ENCODE measurements around the gene PBXIP1.

The PBXIP1 gene

DNA sequence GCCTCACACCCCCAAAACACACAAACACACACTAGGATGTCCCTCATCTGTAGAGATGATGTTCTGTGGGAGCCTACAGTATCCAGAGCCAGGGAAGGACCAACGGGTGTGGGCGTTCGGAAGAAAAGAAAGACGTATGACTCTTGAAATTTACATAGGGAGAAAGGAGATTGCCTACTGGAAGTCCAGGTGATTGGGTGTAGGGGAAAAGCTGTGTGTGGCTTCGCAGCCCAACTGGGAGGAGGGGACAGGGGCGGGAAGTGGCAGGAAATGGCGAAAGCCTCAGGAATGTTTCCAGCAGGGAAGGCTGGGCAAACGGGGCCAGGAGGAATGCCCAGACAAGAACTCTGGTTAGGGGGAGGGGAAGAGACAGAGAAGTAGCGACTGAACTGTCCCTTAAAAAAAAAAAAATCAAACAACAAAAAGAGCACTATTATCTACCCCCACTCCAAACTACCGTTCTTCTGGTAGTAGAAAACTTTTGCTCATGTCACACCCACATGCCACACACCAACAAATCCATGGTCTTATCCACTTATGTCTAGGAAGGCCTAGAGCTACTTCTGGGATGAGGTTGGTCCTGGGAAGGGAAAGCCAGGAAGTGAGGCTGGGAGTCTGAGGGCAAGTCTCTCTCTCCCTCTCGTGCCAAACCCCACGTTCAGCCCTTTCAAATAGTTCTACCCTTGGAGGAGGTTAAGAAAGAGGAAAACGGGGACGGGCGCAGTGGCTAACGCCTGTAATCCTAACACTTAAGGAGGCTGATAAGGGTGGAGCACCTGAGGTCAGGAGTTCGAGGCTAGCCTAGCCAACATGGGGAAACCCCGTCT is 16.8 kb upstream of the PBXIP1 start:
- peak; percentile 98 for DNase-seq (ENCODE audit: low read depth, low spot score)

DNA sequence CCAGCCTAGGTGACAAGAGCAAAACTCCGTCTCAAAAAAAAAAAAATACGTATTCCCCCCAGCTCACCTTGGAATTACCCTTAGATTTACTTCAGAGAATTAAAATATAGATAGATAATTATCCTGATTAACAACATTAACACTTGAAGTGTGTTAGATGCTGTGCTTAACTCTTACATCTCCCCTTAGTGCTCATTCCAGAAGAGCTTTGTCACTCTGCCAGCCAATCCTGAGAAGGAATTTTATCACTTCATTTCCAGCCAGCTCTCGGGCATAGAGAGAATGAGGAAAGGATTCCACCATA is 16.3 kb upstream of the PBXIP1 start:
- no peak for DNase-seq (ENCODE audit: low read depth, low spot score)

DNA sequence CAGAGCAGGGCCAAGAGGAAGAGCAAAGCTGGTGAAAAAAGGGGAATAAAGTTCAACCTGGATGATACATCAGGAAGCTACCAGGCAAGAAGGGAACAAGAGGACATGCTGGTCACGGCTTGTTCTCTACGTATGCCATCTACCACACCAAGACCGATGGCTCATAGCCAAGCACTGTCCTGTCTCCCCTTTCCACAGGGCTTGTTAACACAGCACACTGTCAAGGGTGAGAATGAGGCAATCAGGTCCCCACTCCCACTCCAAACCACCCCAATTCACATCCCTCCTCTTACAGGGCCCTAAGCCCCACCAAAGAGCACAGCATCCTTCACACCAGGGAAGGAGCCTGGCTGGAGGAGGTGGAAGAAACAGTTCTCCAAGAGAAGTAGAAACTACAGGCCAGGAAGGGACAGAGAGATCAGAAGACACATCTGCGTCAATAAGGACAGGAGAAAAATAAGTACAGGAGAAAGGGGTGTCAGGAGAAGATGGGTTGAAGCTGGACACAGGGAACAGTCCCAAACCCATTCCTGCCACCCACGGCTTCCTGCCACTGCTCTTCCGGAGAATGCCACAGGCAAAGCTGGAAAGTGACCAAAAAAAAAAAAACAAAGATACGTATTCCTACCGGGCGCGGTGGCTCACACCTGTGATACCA is 15.6 kb upstream of the PBXIP1 start:
- DNase-seq (ENCODE audit: low read depth, low spot score), result no peak

DNA sequence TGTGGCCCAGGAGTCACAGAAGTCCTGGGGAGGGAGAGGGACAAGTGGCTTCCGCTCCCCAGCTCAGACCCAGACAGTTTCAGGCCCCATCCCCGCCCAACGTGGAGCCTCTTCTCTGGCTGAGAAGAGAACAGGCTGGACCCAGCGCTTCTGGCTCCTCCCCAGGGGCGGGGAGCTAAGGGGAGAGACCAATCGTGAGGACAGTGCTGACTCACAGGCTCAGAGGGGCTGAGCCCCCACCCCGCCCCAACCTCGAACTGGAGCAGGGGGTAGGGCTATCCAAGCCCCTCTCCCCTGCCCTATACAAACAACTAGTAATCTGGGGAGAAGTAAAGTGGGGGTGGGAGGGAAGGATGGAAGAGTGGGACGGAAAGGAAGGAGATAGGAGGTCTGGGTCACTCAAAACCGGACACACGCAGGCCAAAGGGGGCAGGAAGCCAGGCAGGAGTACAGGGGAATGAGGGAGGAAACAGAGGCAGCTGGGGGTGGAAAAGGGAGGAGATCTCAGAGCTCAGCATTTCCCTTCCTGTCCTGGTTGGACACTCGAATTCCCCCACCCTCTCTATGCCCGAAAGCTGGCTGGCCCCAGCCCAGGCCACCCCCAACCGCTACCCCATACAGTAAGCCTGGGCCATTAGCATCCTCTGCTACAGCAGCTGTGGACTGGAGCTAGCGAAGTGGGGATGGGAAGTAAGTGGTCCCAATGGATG is 14.9 kb upstream of the PBXIP1 start, which contains the start of gene SHC1:
TSS of gene SHC1 (minus strand) at position 117 of the 710 bp plus-strand sequence. CDS start 221 bp downstream, outside the sequence.
- no peak for DNase-seq (ENCODE audit: low read depth, low spot score)

DNA sequence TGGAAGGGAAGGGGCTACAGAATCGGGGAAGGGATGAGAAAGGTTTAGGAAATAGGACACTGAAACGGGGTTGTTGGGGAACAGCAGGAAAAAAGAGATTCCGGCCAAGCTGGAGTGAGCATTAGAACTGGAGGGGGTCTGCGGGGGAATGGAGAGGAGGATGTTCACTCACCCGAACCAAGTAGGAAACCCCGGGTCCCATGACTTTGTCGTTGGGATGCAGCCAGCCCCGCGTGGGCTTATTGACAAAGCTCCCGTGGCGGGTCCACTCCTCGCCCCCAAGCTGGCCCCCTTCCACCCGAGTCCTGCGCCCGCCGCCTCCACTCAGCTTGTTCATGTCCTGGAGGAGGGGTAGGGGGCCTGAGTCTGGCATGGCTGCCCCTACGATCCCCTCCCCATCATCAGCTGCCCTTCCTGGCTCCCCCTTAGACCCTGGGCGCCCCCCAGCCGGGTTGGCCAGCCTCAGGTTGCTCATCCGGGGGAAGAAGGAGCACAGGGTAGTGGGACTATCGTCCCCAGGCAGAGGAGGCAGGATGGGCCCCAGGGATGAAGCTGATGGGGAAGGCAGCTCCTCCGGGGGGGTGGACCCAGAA is 14.1 kb upstream of the PBXIP1 start:
- no peak for DNase-seq (ENCODE audit: low read depth, low spot score)

DNA sequence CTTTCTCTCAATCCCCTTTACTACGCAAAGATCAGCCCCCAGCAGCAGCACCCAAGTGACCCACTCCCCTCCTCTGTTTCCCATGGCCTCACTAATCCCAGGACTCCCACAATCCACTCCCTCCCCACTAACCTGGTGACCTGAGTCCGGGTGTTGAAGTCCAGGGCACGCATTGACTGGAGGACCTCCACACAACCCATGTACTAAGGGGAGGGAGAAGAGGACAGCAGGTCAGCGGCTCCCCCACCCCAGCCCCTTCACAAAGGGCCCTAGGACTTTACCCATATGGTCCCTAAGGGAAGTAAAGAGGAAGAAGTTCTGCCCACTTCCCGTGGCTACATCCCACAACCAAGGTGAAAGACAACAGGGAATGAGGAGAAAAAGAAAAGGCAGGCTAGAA is 13.3 kb upstream of the PBXIP1 start:
- DNase-seq (ENCODE audit: low read depth, low spot score), result no peak

DNA sequence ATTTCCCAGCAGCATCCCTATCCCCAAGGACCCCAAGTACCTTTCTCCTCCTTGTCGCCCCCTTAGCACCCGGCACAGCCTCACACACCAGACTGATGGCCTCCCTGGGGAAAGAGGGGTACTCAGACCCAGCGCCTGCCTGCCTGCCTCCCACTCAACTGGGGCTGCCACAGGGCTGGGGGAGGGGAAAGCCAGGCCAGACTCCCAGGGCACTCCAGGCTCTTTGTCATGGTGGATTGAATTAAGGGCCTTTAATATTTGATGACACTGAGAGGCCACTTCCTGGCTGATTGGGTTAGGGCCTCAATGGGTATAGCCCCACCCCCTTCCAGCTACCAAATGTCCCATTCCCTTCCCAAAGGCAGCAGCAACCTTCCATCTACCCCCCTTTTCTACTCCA is 12.8 kb upstream of the PBXIP1 start:
- DNase-seq (ENCODE audit: low read depth, low spot score), result no peak

DNA sequence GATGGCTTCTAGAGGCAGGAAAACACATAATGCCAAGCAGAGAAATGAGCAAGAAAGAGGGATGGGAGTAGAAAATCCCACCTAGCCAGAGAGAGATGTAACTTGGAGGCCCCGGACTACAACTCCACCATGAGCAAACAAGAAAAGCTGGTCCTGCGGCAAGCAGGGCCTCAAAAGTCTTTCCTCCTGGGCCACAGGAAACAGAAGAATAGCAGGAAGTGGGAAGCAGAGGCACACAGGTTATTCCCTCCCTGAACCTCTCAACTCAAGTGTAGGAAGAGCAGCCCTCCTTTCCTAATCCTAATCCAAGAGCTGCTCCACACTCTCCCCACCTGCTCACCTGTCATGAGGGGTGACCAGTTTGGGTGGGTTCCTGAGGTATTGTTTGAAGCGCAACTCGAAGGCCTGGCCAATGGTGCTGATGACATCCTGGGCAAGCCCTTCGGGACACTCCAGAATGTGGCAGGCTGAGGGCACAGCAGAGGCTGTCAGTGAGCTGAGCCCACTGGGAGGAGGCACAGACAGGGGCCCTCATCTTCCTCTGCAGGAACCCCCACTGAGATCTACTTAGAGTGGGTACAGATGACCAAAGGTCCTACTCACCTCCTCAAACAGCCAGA is 11.5 kb upstream of the PBXIP1 start:
- DNase-seq (ENCODE audit: low read depth, low spot score), result no peak

DNA sequence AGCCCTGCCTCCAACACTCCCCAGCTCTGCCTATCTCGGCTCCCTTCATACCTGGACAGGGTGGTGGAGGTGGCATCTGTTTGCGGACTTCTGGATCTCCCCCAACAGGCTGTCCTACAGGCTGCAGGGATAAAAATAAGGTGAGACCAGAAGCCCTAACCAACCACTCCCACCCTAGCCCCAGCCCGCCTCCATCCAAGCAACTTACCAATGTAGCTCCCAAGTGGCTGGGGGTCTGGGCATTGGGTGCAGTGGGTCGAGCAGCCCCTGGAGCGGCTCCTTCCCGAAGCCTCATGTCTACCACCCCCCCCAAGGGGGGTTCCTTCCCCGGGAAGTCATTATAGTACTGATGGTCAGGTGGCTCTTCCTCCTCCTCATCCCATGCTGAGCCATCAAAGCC is 10.2 kb upstream of the PBXIP1 start:
- DNase-seq (ENCODE audit: low read depth, low spot score), result no peak

DNA sequence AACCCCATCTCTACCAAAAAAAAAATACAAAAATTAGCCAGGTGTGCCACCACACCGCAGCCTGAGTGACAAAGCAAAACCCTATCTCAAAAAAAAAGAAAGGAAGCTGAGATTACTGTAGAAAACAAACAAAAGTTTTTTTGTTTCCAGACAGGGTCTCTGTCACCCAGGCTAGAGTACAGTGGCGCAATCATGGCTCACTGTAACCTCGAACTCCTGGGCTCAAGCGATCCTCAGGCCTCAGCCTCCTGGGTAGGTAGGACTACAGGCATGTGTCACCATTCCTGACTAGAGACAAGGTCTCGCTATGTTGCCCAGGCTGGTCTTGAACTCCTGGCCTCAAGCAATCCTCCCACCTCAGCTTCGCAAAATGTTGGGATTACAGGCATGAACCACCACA is 8.5 kb upstream of the PBXIP1 start:
- DNase-seq (ENCODE audit: low read depth, low spot score), result no peak

DNA sequence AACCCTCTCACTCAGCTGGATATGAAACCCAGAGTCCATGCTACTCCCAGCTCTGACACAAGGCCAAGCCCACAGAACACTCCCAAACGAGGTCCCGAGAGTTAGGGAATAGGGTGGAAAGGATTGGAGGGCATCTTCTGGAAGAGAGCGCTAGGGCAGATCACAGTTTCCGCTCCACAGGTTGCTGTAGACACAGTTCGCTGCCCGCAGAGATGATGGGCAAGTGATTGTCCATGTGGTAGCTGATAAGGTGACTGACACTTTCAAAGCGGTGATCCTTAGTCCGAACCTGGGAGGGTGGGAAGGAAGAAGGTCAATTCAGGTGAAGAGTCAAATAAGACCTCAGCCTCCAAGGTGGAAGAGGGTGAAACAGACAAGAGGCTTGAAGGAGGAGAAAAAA is 7.7 kb upstream of the PBXIP1 start:
- DNase-seq (ENCODE audit: low read depth, low spot score), result no peak

DNA sequence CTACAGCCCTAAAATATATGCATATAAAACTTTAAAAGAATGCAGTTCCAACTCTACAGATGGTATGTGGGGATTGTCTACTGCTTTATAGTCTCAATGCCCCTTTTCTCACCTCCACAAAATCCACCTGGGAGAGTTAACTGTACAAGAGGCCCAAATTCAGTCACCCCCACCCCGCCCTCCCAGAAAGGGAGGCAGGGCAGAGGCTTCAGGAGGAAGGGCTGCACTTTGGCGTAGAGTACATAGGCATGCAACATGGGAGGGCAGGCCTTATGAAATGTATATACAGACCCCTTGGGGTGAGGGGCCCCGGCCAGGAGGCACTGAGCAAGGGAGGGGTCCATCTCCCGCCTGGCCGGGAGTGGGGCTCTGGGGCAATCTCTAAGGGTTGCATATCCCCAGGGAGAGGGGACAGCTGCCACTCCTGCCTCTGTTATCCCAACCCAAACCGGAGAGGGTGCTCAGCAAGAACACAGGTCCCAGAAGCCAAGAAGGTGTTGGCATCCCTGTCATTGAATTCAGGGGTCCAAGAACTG is 7.0 kb upstream of the PBXIP1 start:
- no peak for DNase-seq (ENCODE audit: low read depth, low spot score)

DNA sequence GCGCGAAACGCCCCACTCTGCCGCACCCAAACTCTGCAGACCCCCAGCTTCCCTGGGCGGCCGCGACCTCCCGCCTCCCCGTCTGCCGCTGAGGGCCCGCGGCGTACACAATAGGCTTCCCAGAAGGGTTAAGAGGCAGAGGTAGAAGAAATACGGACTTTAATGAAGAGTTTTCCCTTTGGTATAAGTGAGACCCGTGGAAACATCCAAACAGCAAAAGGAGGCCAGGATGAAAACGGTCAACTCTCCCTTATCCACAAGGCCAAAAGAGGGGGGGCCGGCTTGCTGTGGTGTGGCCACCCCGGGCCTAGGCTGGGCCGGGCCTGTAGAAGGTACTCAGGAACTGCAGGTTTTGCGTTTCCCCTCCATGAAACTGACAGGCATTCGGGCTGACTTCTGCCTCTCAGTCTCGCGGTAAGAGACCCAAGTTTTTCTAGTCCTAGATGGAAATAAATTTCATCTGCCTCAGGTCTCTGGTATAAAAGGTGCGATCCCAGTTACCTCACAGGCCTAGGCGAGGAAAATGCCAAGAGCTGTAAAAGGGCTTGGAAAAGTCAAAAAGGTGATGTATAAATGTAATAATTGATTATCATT is 6.4 kb upstream of the PBXIP1 start:
- no peak for DNase-seq (ENCODE audit: low read depth, low spot score)

DNA sequence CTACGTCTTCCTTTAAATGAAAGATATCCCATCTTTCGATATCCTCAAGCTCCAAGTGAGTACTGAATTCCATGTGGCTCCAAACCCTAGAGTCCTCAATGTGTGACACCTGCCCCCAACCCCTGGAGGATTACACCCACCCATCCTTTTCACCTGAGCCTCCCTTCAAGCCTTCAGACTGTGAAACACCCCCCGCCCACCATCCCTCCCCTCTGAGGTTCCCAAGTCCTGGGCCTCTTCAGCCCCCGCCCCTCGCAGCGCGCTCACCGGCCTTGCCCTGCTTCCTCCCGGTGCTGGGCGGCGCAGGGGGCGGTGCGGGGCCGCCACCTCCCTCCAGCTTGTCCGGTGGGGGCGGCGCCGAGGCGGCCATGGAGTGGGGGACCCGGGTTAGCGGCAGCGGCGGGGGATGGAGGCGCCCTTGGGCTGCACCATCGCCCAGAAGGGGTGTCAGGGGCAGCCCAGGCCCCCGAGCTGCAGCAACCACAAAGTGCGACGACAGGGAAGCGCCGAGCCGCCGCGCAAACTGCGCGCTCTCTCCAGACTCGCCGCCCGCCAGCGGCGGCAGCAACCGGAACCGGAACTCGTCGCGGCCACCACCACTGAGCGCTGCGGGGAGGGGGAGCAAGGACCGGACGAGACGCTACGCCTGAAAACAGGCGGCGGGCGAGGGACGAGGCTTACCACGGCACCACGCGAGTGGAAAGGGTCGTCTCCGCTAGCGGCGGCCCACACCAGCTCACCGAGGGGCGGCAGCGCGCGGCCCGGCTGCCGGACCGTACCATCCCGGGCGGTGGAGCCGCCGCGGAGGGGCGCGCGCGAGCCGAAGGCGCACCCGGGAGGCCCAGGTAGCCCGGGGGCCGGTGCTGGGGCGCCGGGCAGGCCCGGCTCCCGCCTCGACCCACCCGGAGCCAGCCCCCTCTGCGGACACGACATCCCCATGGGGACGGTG is 5.6 kb upstream of the PBXIP1 start, which contains the start of gene PYGO2:
TSS of gene PYGO2 (minus strand) at position 576 of the 949 bp plus-strand sequence. CDS start at position 370, 206 bp downstream.
- DNase-seq (ENCODE audit: low read depth, low spot score), result no peak

DNA sequence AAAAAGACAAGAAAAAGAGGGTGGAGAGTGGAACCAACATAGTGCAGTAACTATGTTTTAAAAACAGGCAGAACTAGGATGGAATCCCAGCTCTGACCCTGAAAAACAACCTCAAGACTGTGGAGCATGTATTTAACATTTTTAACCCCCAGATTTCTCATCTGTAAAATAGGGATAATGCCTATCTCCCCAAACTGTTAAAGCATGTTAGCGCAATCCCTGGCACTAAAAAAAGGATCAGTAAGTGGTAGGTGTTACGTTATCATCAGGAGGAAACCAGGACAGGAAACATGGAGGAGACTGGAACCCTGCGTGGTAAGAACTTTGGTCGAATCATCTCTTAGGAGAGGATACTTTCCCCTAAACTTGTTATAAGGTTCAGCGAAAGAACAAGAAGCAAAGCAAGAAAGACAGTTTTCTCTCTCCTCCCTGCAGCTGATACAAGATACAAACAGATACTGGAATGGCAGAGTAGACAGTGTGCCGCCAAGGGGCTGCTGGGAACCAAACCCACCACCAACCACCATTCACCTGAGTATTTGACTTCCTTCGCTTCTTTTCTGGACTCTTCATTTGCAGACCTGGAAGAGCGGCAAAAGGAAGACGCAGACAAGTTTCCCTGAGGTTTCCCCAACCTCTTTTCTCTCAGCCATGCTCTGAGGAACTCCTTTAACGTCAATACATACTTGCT is 4.7 kb upstream of the PBXIP1 start:
- DNase-seq (ENCODE audit: low read depth, low spot score), result no peak

DNA sequence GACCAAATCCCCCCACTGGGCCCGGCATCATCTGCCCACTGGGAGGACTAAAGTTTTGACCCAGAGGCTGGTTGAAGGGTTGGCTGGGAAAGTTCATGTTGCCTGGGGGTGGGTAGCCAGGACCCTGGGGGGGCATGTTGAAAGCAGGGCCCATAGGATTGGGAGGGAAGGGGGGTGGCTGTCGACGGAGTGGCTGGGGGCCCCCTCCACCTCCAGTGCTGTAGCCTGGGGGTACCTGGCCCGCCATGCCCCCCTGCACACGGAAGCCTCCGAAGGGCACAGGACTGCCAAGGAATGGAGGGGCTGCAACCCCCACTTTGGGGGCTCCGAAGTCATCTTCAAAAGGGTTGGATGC is 3.5 kb upstream of the PBXIP1 start:
- DNase-seq (ENCODE audit: low read depth, low spot score), result no peak

DNA sequence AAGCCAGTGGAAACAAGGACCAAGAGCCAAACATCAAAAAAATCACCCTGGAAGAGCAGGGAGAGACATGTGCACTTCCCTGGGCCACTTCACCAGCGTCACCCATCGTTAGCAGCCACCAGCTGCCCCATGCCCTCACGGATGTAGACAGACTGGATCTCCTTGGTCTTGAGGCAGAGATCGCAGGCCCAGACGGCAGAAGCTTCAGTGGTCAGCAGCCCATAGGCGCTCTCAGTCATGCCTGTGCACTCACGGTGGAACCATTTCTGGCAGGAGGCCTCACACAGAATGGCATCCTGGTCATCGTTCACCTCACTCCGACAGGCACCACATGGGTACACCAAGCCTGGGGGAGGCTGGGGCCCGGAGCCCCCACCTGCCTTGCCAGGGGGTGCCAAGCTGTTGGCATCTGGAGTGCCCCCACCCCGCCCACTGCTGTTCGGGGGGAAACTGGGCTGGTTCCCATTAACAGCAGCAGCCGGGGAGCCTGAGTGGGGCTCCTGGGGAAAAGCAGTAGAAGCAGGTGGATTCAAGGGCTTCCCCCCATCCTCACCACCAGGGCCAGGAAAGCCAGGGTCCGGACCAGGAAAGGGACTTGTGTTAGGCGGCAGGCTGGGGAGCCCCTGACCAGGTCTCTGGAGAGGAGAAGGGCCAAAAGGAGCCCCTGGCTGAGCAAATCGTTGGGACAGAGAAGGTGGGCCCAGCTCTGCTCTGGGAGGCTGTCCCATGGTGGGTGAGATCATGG is 3.0 kb upstream of the PBXIP1 start:
- DNase-seq (ENCODE audit: low read depth, low spot score), result no peak

DNA sequence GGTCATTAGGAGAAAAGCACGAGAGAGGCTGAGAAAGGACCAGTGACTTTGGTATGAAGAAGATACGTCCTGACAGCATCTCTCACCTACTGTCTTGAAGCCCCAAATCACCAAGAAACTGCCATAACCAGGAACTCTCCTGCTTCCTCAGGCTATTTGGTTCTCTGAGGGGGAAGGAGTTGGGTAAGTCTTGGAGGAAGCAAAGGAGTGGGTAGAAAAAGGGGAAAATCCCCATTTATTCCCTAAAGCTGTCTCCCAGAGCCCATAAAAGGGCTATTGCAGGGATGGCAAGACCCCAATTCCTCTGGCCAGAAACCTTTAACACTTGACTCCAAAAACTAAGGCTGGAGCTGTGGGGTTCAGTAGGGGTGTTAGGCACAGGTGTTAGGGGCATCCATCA is 2.1 kb upstream of the PBXIP1 start:
- no peak for DNase-seq (ENCODE audit: low read depth, low spot score)
